GM12801 (cell line): Measurements from ENCODE around the gene PCDHA1.

Experiments
- TF ChIP-seq, protein P1 (sequence below): IDR thresholded peaks from one replicate; pipeline ENCODE4 v1.5.1; 2011; ENCODE audit warnings: control low read depth; ENCODE audit not compliant: insufficient read length; ENCODE audit errors: extremely low read depth

The PCDHA1 gene

GRCh38 chr5:140946578-140946977 lies 160.6 kb downstream of the PCDHA1 start:
- TF ChIP-seq, protein P1, sequence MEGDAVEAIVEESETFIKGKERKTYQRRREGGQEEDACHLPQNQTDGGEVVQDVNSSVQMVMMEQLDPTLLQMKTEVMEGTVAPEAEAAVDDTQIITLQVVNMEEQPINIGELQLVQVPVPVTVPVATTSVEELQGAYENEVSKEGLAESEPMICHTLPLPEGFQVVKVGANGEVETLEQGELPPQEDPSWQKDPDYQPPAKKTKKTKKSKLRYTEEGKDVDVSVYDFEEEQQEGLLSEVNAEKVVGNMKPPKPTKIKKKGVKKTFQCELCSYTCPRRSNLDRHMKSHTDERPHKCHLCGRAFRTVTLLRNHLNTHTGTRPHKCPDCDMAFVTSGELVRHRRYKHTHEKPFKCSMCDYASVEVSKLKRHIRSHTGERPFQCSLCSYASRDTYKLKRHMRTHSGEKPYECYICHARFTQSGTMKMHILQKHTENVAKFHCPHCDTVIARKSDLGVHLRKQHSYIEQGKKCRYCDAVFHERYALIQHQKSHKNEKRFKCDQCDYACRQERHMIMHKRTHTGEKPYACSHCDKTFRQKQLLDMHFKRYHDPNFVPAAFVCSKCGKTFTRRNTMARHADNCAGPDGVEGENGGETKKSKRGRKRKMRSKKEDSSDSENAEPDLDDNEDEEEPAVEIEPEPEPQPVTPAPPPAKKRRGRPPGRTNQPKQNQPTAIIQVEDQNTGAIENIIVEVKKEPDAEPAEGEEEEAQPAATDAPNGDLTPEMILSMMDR, result no peak

DNA sequence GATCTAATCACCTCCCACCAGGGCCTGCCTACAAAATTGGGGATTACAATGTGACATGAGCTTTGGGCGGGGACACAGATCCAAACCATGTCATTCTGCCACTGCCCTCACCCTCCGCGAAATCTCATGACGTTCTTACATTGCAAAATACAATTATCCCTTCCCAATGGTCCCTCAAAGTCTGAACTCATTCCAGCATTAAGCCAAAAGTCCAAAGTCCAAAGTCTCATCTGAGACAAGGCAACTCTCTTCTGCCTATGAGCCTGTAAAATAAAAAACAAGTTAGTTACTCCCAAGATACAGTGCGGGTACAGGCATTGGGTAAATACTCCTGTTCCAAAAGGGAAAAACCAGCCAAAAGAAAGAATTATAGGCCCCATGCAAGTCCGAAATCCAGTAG lies 165.7 kb downstream of the PCDHA1 start:
- TF ChIP-seq, protein P1, result no peak

DNA sequence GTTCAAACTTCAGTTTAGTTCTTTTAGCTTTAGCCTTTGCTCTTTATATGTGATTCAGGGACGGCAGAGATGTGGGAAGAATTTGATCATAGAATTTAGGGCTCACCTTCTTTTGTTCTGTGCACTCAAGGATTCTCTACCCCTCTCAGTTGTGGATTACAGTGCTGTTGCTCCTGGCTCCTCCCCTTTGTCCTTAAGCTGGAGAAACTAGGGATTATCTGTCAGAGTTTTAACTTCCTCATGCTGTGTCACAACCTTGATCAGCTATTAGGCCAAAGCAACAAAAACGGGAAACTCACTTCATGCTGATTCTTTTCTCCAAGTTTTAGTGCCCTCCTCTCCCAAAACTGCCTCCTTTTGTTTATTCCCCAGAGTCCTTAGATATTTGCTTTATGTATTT lies 167.3 kb downstream of the PCDHA1 start:
- TF ChIP-seq, protein P1, result no peak

- TF ChIP-seq, protein P1, result no peak
Observed at GRCh38 chr5:140962190-140962589, 176.2 kb downstream of the PCDHA1 start.

- TF ChIP-seq, protein P1, result no peak
Observed at GRCh38 chr5:140964356-140964755, 178.4 kb downstream of the PCDHA1 start.

GRCh38 chr5:140965905-140966292 lies 180.0 kb downstream of the PCDHA1 start:
- TF ChIP-seq, protein P1, result no peak

GRCh38 chr5:140966293-140967225 lies 180.6 kb downstream of the PCDHA1 start, which contains the start of gene PCDHAC2:
PCDHAC2 (plus strand) TSS chr5:140966476; CDS start chr5:140966767, 291 bp downstream.
- TF ChIP-seq, protein P1, result no peak
